ENCODE measurements around the gene RUBCN.
"Not testable (repeated sequence)": the region's sequence is repeated elsewhere in the genome, so short reads cannot be mapped to it uniquely, and the experiment has no call there.

RUBCN gene

GRCh38 chr3:197621478-197621877, 115.2 kb downstream of the RUBCN start:
- not testable (repeated sequence) for H3K4me3 Mint-ChIP-seq; DNase-seq; H3K4me1 Mint-ChIP-seq; H3K27me3 Mint-ChIP-seq (ENCODE audit: low read depth, poor library complexity); H3K27ac Mint-ChIP-seq
- peaks cover 10% of the 10 kb centered on the region for H3K9me3 Mint-ChIP-seq
- H3K36me3 Mint-ChIP-seq (ENCODE audit: low read depth) = peaks cover 48% of the 10 kb centered on the region

Measured in nephron progenitor cell (in vitro differentiated cells).